OCI-LY3 (cell line): Measurements from ENCODE around the gene DAAM2.

Experiments
- H2AFZ ChIP-seq: fragments of 200-600, 300-600 bp; shearing (Covaris generic); 2 replicates; pipeline ENCODE4 v1.6.0; 2014; ENCODE audit warnings: antibody characterized with exemption, low read depth, low read length
- H3K27ac ChIP-seq: fragments of 200-600, 300-600 bp; sonication (generic); 2 replicates; pipeline ENCODE4 v1.5.1; 2014; ENCODE audit warnings: mild to moderate bottlenecking, low read length, moderate library complexity, mixed read lengths
- H3K27me3 ChIP-seq: fragments of 200-600, 300-600 bp; sonication (generic); 2 replicates; pipeline ENCODE4 v1.6.1; 2014; ENCODE audit warnings: low read depth, low read length, mixed read lengths
- H3K36me3 ChIP-seq: fragments of 200-600, 300-600 bp; sonication (generic); replicated peaks from 2 replicates; pipeline ENCODE3; 2014; ENCODE audit warnings: low read depth, low read length, mixed read lengths
- H3K4me1 ChIP-seq: fragments of 300-600, 200-600 bp; sonication (generic); 2 replicates; pipeline ENCODE4 v1.6.1; 2014; ENCODE audit warnings: low read length, mixed read lengths
- H3K4me2 ChIP-seq: fragments of 200-600, 300-600 bp; sonication (generic); 2 replicates; pipeline ENCODE4 v1.6.1; 2014; ENCODE audit warnings: low read length, mixed read lengths
- H3K4me3 ChIP-seq: fragments of 300-600, 200-600 bp; sonication (generic); 2 replicates; pipeline ENCODE4 v1.5.1; 2014; ENCODE audit warnings: antibody characterized with exemption, mild to moderate bottlenecking, low read length, moderate library complexity
- H3K79me2 ChIP-seq: fragments of 300-600, 200-600 bp; shearing (Covaris generic); 2 replicates; pipeline ENCODE4 v1.6.1; 2014; ENCODE audit warnings: mild to moderate bottlenecking, low read length, mixed read lengths
- H3K9ac ChIP-seq: fragments of 300-600, 200-600 bp; shearing (Covaris generic); 2 replicates; pipeline ENCODE4 v1.6.0; 2014; ENCODE audit warnings: mild to moderate bottlenecking, low read length, moderate library complexity
- H3K9me3 ChIP-seq: fragments of 200-600, 300-600 bp; shearing (Covaris generic); 2 replicates; pipeline ENCODE4 v1.6.1; 2014; ENCODE audit warnings: low read length, mixed read lengths; ENCODE audit not compliant: insufficient read depth
- H4K20me1 ChIP-seq: fragments of 200-600, 300-600 bp; sonication (generic); 2 replicates; pipeline ENCODE4 v1.6.1; 2016; ENCODE audit warnings: low read length, mixed read lengths; ENCODE audit not compliant: insufficient read depth
- CTCF ChIP-seq: fragments of 200-600, 300-600 bp; sonication (generic); IDR thresholded peaks from 2 replicates; pipeline ENCODE4 v1.5.1; 2014; ENCODE audit warnings: antibody characterized with exemption, low read length, low read depth
- EZH2phosphoT487 ChIP-seq: fragments of 200-600 bp; shearing (Covaris generic); IDR thresholded peaks from 2 replicates; pipeline ENCODE4 v1.6.1; 2018; ENCODE audit warnings: antibody characterized with exemption, mixed run types, low read depth

The DAAM2 gene

GRCh38 chr6:39910744-39911143 lies 118.6 kb downstream of the DAAM2 start:
- Histone ChIP-seq H3K4me1 (no peaks in the 10 kb centered on the region), H2AFZ (no peak overlapping the region), H3K9ac (no peak overlapping the region), H3K9me3 (no peaks in the 10 kb centered on the region), H3K4me2 (no peak overlapping the region), H3K79me2 (no peaks in the 10 kb centered on the region), H3K27ac (no peak overlapping the region), H3K36me3 (no peaks in the 10 kb centered on the region), H3K27me3 (no peaks in the 10 kb centered on the region), H4K20me1 (no peaks in the 10 kb centered on the region), H3K4me3 (no peak overlapping the region)
- TF ChIP-seq EZH2phosphoT487: no peak

- H3K36me3 ChIP-seq: no peaks in the 10 kb centered on the region
- H3K4me1 ChIP-seq: no peaks in the 10 kb centered on the region
- no peak overlapping the region for H3K4me3 ChIP-seq
- H2AFZ ChIP-seq: no peak overlapping the region
- H3K27ac ChIP-seq: no peak overlapping the region
- no peak overlapping the region for H3K4me2 ChIP-seq
- H3K9me3 ChIP-seq: no peaks in the 10 kb centered on the region
- no peaks in the 10 kb centered on the region for H4K20me1 ChIP-seq
- no peak for TF ChIP-seq EZH2phosphoT487
- TF ChIP-seq CTCF: no peak
- H3K9ac ChIP-seq: no peak overlapping the region
- H3K27me3 ChIP-seq: no peaks in the 10 kb centered on the region
- no peaks in the 10 kb centered on the region for H3K79me2 ChIP-seq
Observed at GRCh38 chr6:39911513-39912125, 119.4 kb downstream of the DAAM2 start.

- no peaks in the 10 kb centered on the region for H3K79me2 ChIP-seq
- no peak overlapping the region for H3K4me3 ChIP-seq
- H3K9ac ChIP-seq: no peak overlapping the region
- no peaks in the 10 kb centered on the region for H3K9me3 ChIP-seq
- H3K36me3 ChIP-seq: no peaks in the 10 kb centered on the region
- H3K27me3 ChIP-seq: no peaks in the 10 kb centered on the region
- H4K20me1 ChIP-seq: no peaks in the 10 kb centered on the region
- TF ChIP-seq EZH2phosphoT487 (no peak), CTCF (no peak)
- no peak overlapping the region for H3K27ac ChIP-seq
- H3K4me2 ChIP-seq: no peak overlapping the region
- no peak overlapping the region for H2AFZ ChIP-seq
- no peaks in the 10 kb centered on the region for H3K4me1 ChIP-seq
Observed at GRCh38 chr6:39912446-39912845, 120.3 kb downstream of the DAAM2 start.

GRCh38 chr6:39913391-39913916 lies 121.3 kb downstream of the DAAM2 start:
- H3K36me3 ChIP-seq: no peaks in the 10 kb centered on the region
- H3K27me3 ChIP-seq: no peaks in the 10 kb centered on the region
- no peak overlapping the region for H3K4me2 ChIP-seq
- TF ChIP-seq EZH2phosphoT487 (no peak), CTCF (no peak)
- no peaks in the 10 kb centered on the region for H3K79me2 ChIP-seq
- H3K4me3 ChIP-seq: no peak overlapping the region
- no peaks in the 10 kb centered on the region for H3K4me1 ChIP-seq
- H3K9me3 ChIP-seq: no peaks in the 10 kb centered on the region
- H3K9ac ChIP-seq: no peak overlapping the region
- H3K27ac ChIP-seq: no peak overlapping the region
- no peak overlapping the region for H2AFZ ChIP-seq
- H4K20me1 ChIP-seq: no peaks in the 10 kb centered on the region
